ENCODE data around the gene TMPRSS11F. TPM values are rescaled to one million over a fixed set of nuclear protein-coding genes. Genes with fewer than 3 reads are reported as not detected.

Gene TMPRSS11F
- total RNA-seq: not detected in 2 replicates

DNA sequence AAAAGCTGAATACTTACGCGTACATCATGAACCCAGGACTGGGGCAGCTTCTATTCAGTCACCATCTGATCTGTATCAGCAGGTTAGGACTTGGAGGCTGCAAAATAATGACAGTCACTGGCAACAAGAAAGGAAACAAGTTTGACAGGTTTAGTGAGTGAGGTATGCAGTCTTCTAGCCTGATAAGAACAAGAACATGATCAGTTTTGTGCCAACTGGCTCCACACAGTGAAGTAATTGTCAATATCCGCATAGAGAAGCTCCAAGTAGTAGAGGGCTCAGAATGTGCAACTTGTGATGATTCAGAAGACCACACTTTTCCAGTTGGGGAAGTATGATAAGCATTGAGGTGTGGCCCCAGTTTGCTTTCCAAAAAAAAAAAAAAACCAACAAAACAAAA lies at the start of gene TMPRSS11F:
Gene TMPRSS11F (minus strand): TSS at position 77 of the 400 bp plus-strand sequence. CDS start 49 bp downstream, at position 28.

Small RNAs within 50 kb of the gene (small RNA-seq; reads per million reads assigned to genes)
- gene RNU6-95P: 0.11 reads per million

Other genes starting within 250 kb of the TMPRSS11F start
- gene TMPRSS11D, start 245.9 kb downstream of the TMPRSS11F start, total RNA-seq: 0.29 TPM in 1 of 2 replicates, not detected in the other
- gene TMPRSS11A, start 166.4 kb downstream of the TMPRSS11F start, total RNA-seq: not detected in 2 replicates
- not detected in 2 replicates for gene TMPRSS11B, start 115.8 kb upstream of the TMPRSS11F start, total RNA-seq
- gene YTHDC1, start 220.2 kb upstream of the TMPRSS11F start, total RNA-seq: 34.3 and 36.6 TPM in 2 replicates

Measured in vein endothelial cell (primary cell).